NB4 (cell line): ENCODE measurements around the gene PLEKHM2.
"Not testable (repeated sequence)": the region's sequence is repeated elsewhere in the genome, so short reads cannot be mapped to it uniquely, and the experiment has no call there.

Experiments
- DNase-seq: peaks from one replicate; pipeline ENCODE4 v3.0.0; 2010; ENCODE audit warnings: low read depth
- H3K4me3 ChIP-seq: one replicate; pipeline ENCODE4 v1.5.1; 2011; ENCODE audit warnings: mild to moderate bottlenecking, low read depth, low read length, moderate library complexity
- MYC ChIP-seq: IDR thresholded peaks from 2 replicates; pipeline ENCODE4 v1.6.1; 2011; ENCODE audit warnings: low read depth, low read length
- POLR2A ChIP-seq: IDR thresholded peaks from 2 replicates; pipeline ENCODE4 v1.6.1; 2011; ENCODE audit warnings: mild to moderate bottlenecking; ENCODE audit not compliant: insufficient read length; ENCODE audit errors: extremely low read depth
- TF ChIP-seq, protein P1 (sequence below): IDR thresholded peaks from one replicate; pipeline ENCODE4 v1.5.1; 2012; ENCODE audit warnings: low read depth, low read length
- TF ChIP-seq, protein P2 (sequence below): IDR thresholded peaks from 2 replicates; pipeline ENCODE4 v1.6.1; 2011; ENCODE audit warnings: low read depth, low read length

Gene PLEKHM2

DNA sequence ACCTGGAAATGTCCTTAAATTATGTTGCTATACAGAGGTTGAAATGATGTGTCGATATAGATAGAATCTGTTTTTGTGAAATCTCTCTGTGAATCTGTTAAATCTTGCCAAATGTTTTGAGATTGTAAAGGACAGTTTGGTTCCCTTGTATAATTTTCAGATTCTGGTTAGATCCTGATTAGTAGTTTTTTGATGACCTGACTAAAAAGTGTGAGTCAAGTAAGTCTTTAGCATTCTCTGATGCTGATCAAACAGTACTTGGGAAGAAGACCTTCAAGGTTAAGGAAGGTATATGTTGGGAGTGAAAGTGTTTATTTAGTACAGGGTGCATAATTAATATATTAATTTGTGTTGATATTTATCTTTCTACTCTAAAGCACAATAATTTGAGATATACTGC is 34.2 kb upstream of the PLEKHM2 start:
- no peak for TF ChIP-seq POLR2A
- TF ChIP-seq, protein P1, sequence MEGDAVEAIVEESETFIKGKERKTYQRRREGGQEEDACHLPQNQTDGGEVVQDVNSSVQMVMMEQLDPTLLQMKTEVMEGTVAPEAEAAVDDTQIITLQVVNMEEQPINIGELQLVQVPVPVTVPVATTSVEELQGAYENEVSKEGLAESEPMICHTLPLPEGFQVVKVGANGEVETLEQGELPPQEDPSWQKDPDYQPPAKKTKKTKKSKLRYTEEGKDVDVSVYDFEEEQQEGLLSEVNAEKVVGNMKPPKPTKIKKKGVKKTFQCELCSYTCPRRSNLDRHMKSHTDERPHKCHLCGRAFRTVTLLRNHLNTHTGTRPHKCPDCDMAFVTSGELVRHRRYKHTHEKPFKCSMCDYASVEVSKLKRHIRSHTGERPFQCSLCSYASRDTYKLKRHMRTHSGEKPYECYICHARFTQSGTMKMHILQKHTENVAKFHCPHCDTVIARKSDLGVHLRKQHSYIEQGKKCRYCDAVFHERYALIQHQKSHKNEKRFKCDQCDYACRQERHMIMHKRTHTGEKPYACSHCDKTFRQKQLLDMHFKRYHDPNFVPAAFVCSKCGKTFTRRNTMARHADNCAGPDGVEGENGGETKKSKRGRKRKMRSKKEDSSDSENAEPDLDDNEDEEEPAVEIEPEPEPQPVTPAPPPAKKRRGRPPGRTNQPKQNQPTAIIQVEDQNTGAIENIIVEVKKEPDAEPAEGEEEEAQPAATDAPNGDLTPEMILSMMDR = no peak
- no peak for TF ChIP-seq MYC
- TF ChIP-seq, protein P2, sequence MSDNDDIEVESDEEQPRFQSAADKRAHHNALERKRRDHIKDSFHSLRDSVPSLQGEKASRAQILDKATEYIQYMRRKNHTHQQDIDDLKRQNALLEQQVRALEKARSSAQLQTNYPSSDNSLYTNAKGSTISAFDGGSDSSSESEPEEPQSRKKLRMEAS = no peak
- H3K4me3 ChIP-seq = no peak overlapping the region
- DNase-seq = no peak

DNA sequence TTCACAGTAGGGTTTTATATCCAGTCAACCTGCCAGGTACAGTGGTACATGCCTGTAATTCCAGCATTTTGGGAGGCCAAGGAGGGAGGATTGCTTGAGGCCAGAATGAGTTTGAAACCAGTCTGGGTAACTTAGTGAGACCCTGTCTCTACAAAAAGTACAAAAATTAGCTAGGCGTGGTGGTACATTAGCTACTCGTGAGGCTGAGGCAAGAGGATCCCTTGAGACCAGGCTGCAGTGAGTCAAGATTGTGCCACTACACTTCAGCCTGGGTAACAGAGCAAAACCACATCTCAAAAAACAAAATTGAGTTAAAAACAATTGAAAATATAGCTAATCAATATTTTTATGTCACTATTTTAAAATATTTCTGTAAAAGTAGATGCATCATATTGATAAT is 33.7 kb upstream of the PLEKHM2 start:
- no peak overlapping the region for H3K4me3 ChIP-seq
- DNase-seq = peak; percentile 48
- TF ChIP-seq, protein P1 = no peak
- TF ChIP-seq POLR2A = no peak
- TF ChIP-seq, protein P2 = no peak
- no peak for TF ChIP-seq MYC

DNA sequence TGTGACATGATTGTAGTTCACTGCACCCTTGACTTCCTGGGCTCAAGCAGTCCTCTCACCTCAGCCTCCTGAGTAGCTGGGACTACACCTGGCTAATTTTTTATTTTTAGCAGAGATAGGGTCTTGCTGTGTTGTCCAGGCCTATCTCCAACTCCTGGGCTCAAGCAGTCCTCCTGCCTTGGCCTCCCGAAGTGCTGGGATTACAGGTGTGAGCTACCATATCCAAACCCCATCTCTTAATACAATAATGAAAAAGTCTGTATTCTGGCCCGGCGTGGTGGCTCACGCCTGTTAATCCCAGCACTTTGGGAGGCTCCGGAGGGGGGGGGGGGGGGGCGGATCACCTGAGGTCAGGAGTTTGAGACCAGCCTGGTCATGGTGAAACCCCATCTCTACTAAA is 32.0 kb upstream of the PLEKHM2 start:
- not testable (repeated sequence) for H3K4me3 ChIP-seq, DNase-seq

DNA sequence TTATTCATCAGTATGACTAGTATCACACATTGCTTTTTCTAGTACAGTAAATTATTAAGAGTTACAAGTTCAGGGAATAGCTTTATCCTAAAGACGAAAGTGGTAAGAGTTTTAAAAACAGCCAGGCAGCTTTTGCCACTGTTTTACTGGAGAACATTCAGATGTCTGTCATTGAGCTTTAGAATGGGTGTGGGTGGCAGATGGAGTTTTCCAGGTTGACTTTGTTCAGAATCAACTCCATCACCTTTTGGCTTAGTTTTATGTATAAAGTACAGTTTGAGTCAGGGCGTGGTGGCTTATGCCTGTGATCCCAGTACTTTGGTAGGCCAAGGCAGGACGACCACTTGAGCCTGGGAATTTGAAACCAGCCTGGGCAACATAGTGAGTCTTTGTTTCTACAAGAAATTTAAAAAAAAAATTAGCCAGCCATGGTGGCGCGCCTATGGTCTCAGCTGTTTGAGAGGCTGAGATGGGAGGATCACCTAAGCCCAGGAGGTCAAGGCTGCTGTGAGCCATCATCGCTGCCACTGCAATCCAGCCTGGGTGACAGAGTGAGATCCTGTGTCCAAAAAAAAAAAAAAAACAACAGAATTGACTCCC is 29.9 kb upstream of the PLEKHM2 start:
- no peak overlapping the region for H3K4me3 ChIP-seq
- TF ChIP-seq, protein P1 = no peak
- TF ChIP-seq, protein P2 = no peak
- TF ChIP-seq POLR2A (no peak), MYC (no peak)
- no peak for DNase-seq

DNA sequence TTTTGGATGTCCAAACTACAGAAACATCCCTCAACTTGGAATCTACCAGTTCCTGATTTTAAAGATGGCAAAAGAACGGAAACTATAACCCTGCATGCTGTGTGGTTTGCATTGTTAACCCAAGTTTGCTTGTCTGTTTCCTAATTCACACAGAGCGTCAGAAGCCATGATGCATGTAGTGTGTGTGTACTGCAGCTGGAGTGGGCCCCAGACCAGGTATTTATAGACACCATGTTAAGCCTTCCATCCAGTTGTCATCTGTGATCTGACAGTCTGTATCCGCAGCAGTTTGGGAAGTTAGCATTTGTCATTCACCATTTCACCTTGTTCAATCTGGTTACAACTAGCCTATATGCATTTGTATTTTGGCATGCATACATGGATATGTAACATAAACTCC is 27.7 kb upstream of the PLEKHM2 start:
- TF ChIP-seq POLR2A = no peak
- TF ChIP-seq, protein P1 = no peak
- no peak for TF ChIP-seq MYC
- TF ChIP-seq, protein P2 = no peak
- no peak overlapping the region for H3K4me3 ChIP-seq
- no peak for DNase-seq

DNA sequence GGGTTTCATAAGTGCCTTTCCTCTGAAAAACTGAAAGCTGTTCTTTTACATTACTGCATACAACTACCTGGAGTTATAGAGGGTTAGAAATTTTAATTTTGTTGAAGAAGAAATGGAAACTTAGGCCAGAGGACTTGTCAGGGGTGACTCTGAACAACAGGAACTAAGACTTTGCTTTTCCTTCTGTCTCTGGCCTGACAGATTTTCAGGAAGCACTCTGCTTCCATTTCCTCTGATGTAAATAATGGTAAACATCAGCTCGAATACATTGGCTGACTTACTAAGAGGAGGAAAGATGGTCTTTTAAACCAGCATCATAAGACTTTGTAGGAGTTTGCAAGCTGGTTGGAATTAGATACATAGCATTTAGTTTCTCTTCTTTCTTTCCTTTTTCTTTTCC is 27.1 kb upstream of the PLEKHM2 start:
- no peak for DNase-seq
- no peak overlapping the region for H3K4me3 ChIP-seq
- TF ChIP-seq, protein P1 = no peak
- TF ChIP-seq, protein P2 = no peak
- TF ChIP-seq POLR2A (no peak), MYC (no peak)
